Osteoblast (primary cell): ENCODE measurements around the gene HYAL2. TPM values are rescaled to one million over a fixed set of nuclear protein-coding genes. Genes with fewer than 3 reads are reported as not detected.

ENCODE experiments used
- DNase-seq: peaks from one replicate; pipeline ENCODE4 v3.0.0; 2011; ENCODE audit warnings: low spot score, mixed read lengths; ENCODE audit not compliant: insufficient read length; ENCODE audit errors: missing footprints
- H2AFZ ChIP-seq: 2 replicates; pipeline ENCODE4 v1.6.0; 2011; ENCODE audit warnings: mild to moderate bottlenecking, low read length
- H3K27ac ChIP-seq: 2 replicates; pipeline ENCODE4 v1.5.1; 2011; ENCODE audit warnings: mild to moderate bottlenecking, low read depth, low read length, moderate library complexity
- H3K27me3 ChIP-seq: 2 replicates; pipeline ENCODE4 v1.6.0; 2012; ENCODE audit warnings: mild to moderate bottlenecking, control low read depth, inconsistent platforms, low read length, moderate library complexity; ENCODE audit not compliant: insufficient read depth
- H3K36me3 ChIP-seq: 2 replicates; pipeline ENCODE4 v1.5.1; 2011; ENCODE audit warnings: mild to moderate bottlenecking, low read length, control low read depth, moderate library complexity; ENCODE audit not compliant: insufficient read depth
- H3K4me1 ChIP-seq: 2 replicates; pipeline ENCODE4 v1.5.1; 2011; ENCODE audit warnings: mild to moderate bottlenecking, low read length, control low read depth, moderate library complexity; ENCODE audit not compliant: insufficient read depth
- H3K4me2 ChIP-seq: 2 replicates; pipeline ENCODE4 v1.6.0; 2011; ENCODE audit warnings: mild to moderate bottlenecking, low read length; ENCODE audit not compliant: insufficient read depth
- H3K4me3 ChIP-seq: fragments of 200-600 bp; sonication (generic); 3 replicates; pipeline ENCODE4 v1.5.1; 2012; ENCODE audit warnings: mild to moderate bottlenecking, low read length, inconsistent platforms; ENCODE audit not compliant: insufficient read depth
- H3K79me2 ChIP-seq: 2 replicates; pipeline ENCODE4 v1.6.0; 2012; ENCODE audit warnings: mild to moderate bottlenecking, low read length, control low read depth, inconsistent platforms; ENCODE audit not compliant: insufficient read depth
- H3K9me3 ChIP-seq: 2 replicates; pipeline ENCODE4 v1.5.1; 2011; ENCODE audit warnings: low read depth, low read length, control low read depth
- H4K20me1 ChIP-seq: 2 replicates; pipeline ENCODE4 v1.6.0; 2012; ENCODE audit warnings: mild to moderate bottlenecking, low read length, control low read depth; ENCODE audit not compliant: insufficient read depth
- total RNA-seq: library from RNA; depleted of rRNA; stranded (reverse); fragments of >200 nt; gene quantifications from 2 replicates; pipeline ENCODE4 v1.2.3, GENCODE V29; 2012
- TF ChIP-seq, protein P1 (sequence below): IDR thresholded peaks from 2 replicates; pipeline ENCODE4 v1.5.1; 2011; ENCODE audit warnings: mild to moderate bottlenecking, low read depth, low read length, moderate library complexity; ENCODE audit errors: extremely low read depth

HYAL2 gene
- total RNA-seq, 1 donor: 32.9 TPM

DNA sequence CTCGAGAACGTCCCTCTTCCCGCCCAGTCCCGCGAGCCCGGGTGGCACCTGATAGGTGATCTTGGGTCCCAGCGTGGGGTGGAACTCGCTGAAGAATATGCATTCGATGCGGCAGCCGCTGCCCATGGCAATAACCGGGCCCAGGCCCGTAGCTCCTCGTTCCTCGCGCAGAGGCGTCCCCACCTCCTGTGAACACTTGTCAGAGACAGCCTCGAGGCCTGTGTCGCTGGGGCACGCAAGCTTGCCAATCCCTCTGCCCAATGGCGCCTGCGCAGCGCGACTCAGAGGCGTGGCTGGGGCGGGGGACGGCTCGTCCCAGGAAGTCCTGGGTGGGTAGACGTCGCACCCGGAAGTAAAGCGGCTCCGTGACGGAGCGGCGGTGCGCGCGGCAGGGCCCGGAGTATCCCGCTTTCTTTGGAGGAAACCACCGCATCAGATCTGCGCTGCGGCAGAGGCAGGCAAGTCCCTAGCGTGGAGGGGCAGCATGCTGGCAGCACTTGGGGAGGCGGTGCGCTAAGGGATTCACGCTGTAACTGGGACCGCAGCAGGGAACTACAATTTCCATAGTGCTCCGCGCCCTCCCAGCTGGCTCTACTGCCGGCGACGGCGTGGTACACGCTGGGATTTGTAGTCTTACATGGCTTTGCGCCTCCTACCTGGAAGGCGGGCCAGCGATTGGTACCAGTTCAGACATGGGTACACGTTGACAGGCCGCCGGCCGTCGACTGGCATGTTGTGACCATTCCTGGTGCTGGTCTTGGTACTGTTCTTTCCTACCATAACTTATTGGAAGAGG, 28.2 kb upstream of the HYAL2 start, which contains the start of the genes CYB561D2 and NPRL2:
CYB561D2 (plus strand) TSS at position 336 of the 796 bp plus-strand sequence. CDS start 572 bp downstream, outside the sequence.
NPRL2 (minus strand) TSS at position 249 of the 796 bp plus-strand sequence; CDS start at position 126, 123 bp downstream.
- Histone ChIP-seq H3K4me2 (peak within 1 kb of the TSS; percentile 98), H2AFZ (peak within 1 kb of the TSS; percentile 96), H3K9me3 (no peaks in the 10 kb centered on the region), H3K27ac (peak within 1 kb of the TSS; percentile 80), H3K36me3 (peaks cover 48% of the 10 kb centered on the region), H3K4me3 (peak within 1 kb of the TSS; percentile 97), H3K27me3 (no peaks in the 10 kb centered on the region), H4K20me1 (peaks cover 38% of the 10 kb centered on the region), H3K79me2 (peaks cover 62% of the 10 kb centered on the region), H3K4me1 (peaks cover 28% of the 10 kb centered on the region)
- TF ChIP-seq, protein P1, sequence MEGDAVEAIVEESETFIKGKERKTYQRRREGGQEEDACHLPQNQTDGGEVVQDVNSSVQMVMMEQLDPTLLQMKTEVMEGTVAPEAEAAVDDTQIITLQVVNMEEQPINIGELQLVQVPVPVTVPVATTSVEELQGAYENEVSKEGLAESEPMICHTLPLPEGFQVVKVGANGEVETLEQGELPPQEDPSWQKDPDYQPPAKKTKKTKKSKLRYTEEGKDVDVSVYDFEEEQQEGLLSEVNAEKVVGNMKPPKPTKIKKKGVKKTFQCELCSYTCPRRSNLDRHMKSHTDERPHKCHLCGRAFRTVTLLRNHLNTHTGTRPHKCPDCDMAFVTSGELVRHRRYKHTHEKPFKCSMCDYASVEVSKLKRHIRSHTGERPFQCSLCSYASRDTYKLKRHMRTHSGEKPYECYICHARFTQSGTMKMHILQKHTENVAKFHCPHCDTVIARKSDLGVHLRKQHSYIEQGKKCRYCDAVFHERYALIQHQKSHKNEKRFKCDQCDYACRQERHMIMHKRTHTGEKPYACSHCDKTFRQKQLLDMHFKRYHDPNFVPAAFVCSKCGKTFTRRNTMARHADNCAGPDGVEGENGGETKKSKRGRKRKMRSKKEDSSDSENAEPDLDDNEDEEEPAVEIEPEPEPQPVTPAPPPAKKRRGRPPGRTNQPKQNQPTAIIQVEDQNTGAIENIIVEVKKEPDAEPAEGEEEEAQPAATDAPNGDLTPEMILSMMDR: no peak
- DNase-seq: peak; percentile 98

DNA sequence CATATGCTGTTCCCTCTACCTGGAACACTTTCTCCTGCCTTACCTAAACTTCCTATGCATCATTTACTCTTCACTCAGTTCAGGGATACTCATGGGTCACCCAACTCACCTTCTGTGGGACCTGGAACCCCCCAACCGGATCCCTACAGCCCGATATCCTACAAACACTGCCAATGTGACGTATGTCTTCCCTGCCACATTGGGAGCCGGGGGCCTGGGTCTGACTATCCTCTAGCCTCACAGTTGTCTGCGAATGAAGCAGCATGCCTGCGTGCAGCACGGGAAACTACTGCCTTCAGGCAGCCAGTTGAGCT, 27.6 kb upstream of the HYAL2 start:
- peak overlapping the region; percentile 97 for H3K4me3 ChIP-seq
- H3K4me2 ChIP-seq: peak overlapping the region; percentile 98
- peak; percentile 85 for DNase-seq
- H3K79me2 ChIP-seq: peaks cover 57% of the 10 kb centered on the region
- H3K27me3 ChIP-seq: no peaks in the 10 kb centered on the region
- peak overlapping the region; percentile 96 for H2AFZ ChIP-seq
- no peaks in the 10 kb centered on the region for H3K9me3 ChIP-seq
- H3K4me1 ChIP-seq: peaks cover 32% of the 10 kb centered on the region
- peaks cover 43% of the 10 kb centered on the region for H3K36me3 ChIP-seq
- TF ChIP-seq, protein P1: no peak
- peaks cover 32% of the 10 kb centered on the region for H4K20me1 ChIP-seq
- H3K27ac ChIP-seq: peak overlapping the region; percentile 80

DNA sequence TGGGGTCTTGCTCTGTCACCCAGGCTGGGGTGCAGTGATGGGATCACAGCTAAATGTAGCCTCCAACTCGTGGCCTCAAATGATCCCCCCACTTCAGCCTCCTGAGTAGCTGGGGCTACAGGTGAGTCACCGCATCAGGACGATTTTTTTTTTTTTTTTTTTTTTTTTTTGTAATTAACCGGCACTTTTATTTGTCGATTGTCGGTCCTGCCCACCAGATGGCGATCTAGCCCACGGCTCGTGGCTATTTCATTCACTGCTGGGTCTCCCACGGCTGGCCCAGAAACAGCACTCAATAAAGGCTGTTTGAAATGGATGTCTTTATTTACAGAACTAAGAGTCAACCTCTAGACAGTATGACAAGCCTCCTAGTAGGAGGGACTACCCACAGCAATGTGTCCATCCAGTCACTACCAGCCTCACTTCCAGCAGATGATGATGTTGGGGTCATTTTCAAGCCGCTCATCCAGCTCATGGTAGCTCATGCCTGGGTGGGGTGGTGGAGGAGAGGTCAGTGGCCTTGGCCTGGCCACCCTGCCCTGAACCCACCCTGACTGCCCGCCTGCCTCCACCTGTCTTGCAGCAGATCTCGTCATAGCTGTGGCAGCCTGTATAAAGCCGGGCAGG, 24.8 kb upstream of the HYAL2 start:
- H3K27me3 ChIP-seq: no peaks in the 10 kb centered on the region
- H4K20me1 ChIP-seq: peaks cover 8% of the 10 kb centered on the region
- TF ChIP-seq, protein P1: peak; percentile 82
- no peak overlapping the region for H3K4me3 ChIP-seq
- peaks cover 28% of the 10 kb centered on the region for H3K4me1 ChIP-seq
- no peaks in the 10 kb centered on the region for H3K9me3 ChIP-seq
- no peak overlapping the region for H3K4me2 ChIP-seq
- H3K79me2 ChIP-seq: peaks cover 32% of the 10 kb centered on the region
- H3K27ac ChIP-seq: peak overlapping the region; percentile 29
- H2AFZ ChIP-seq: no peak overlapping the region
- peak; percentile 96 for DNase-seq
- H3K36me3 ChIP-seq: peaks cover 21% of the 10 kb centered on the region

DNA sequence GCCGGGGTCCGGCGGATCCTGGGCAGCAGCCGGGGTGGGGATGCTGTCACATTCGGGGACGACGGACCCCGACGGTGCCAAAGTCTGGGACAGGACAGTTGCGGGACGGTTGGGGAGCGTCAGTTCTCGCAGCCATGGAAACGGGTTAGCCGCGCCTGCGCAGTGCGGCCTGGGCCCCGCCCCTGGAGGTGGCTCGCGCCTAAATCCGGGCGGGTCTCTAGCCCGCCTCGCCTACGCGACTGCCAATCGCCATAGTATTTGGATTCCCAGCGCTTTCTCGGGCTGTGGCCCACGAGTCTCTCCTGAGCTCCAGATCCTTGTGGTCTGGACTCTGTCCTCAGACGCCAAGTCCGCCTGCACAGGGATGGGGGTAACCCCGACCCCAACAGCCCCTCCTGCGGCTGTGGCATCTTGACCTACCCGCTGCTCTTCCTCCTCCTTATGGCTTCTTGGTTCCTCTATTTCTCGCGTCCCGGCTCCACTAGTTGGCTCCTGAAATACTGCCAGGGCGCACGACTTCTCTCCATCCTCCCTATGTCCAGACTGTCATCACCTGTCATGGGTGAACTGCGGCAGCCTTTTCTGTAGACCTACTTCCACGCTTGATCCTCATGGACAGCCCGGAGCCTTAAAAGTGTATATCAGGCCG, 23.2 kb upstream of the HYAL2 start, which contains the start of gene ZMYND10:
ZMYND10 (minus strand) TSS at position 147 of the 649 bp plus-strand sequence. CDS start 153 bp downstream, outside the sequence.
- Histone ChIP-seq H3K79me2 (peaks cover 21% of the 10 kb centered on the region), H3K27ac (no peak within 1 kb of the TSS), H4K20me1 (no peaks in the 10 kb centered on the region), H3K27me3 (no peaks in the 10 kb centered on the region), H3K4me3 (peak within 1 kb of the TSS; percentile 76), H3K4me2 (peak within 1 kb of the TSS; percentile 96), H3K36me3 (peaks cover 17% of the 10 kb centered on the region), H3K4me1 (peaks cover 24% of the 10 kb centered on the region), H3K9me3 (no peaks in the 10 kb centered on the region), H2AFZ (peak within 1 kb of the TSS; percentile 94)
- TF ChIP-seq, protein P1: no peak
- DNase-seq: peak; percentile 98
